GM19463 (cell line): ENCODE measurements around the gene ARL16.

Source experiments
- ATAC-seq: cut with Tn5 transposase; IDR thresholded peaks from one replicate; pipeline ENCODE4 v1.9.1; 2021; ENCODE audit warnings: mild to moderate bottlenecking, moderate library complexity; ENCODE audit not compliant: unreplicated experiment

ARL16 gene

GRCh38 chr17:81713004-81713555, 29.5 kb upstream of the ARL16 start:
- no peak for ATAC-seq

DNA sequence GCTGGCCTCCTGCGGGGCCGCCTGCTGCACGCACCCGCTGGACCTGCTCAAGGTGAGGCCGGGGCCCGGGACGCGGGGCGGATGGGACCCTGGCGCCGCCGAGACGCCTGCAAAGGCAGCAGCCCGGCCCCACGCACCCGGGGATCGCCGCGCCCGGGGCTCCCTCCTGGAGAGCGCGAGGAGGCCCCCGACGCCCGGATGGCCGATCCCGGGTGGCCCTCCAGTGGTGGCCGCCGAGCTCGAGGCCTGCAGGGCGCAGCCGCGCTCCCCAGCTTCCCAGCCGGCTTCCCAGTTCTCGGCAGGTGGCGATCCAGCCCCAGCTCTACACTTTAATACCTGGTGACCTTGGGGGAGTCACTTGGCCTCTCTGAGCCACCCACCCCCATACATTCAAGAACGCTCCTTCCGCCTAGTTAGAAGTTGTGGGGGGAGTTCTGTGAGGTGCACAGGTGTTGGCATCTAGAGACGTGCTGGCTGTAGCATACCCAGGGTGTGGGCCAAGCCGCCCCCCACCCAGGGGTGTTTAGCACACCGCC, 28.9 kb upstream of the ARL16 start:
- ATAC-seq = peak; percentile 7

DNA sequence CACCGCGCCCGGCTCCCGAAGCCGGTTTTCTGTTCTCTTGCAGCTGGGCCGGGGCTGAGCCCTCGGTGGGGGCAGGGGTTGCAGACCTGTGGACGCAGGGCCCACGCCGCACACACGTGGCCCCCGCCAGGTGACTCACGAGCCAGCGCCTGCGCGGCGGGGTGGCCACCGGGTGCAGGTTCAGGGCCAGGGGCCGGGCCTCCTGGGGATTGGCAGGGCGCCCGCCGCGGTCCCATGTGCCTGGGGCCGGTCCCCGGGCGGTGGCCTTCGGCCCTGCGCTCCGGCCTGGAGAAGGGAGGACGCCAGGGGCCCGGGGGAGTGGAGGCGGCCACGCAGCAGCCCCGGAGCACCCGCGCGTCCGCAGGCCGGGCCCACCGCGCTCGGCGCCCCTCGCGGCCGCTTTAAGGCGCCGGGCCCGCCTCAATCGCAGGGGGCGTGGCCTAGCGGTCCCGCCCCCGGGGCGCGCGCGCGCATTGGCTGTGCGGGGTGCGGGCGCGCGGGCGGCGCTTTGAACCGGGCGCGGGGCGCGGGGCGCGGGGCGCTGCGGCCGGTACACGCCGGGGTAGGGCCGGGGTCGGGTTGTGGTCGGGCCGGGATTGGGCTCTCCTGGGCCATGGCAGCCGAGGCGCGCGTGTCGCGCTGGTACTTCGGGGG, 28.3 kb upstream of the ARL16 start, which contains the start of gene SLC25A10:
SLC25A10 (plus strand) TSS at position 471 of the 654 bp plus-strand sequence; CDS start at position 614, 143 bp downstream.
- peak; percentile 72 for ATAC-seq

DNA sequence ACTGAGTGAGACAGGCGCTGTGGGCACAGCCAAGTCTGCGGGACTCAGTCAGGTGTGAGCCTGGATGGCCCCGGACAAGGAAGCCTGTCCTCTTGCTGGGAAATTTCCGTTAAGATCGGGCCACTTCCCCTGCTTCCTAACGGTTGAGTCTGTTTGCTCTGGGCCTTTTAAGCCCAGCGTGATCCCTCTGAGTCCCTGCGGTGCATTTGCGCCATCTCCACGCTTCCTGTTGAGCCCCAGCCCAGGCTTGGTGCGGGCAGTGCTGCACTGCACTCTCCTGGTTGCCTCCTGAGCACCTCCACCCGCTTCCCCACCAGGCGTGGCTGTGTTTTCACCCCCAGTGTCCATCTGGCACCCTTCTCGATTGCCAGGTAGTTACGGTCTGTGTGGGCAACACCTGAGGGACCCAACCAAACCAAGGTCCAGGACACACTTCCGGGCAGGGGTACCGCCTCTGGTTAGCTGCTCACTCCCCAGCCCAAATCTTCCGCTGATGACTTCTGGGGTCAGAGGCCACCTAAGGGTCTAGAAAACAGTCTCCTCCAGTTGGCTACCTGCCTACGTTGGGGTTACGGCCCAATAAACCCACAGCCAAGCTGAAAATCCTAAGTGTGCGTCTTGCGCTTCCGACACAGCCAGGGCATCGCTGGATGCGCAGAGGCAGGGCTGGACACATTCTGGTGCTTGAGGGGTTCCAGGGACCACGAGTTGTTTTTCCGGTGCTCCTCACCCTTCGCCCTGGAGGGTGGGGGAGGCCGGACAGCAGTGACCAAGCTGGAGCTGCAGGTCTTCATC, 27.1 kb upstream of the ARL16 start:
- no peak for ATAC-seq

GRCh38 chr17:81708739-81709185, 25.2 kb upstream of the ARL16 start:
- no peak for ATAC-seq

DNA sequence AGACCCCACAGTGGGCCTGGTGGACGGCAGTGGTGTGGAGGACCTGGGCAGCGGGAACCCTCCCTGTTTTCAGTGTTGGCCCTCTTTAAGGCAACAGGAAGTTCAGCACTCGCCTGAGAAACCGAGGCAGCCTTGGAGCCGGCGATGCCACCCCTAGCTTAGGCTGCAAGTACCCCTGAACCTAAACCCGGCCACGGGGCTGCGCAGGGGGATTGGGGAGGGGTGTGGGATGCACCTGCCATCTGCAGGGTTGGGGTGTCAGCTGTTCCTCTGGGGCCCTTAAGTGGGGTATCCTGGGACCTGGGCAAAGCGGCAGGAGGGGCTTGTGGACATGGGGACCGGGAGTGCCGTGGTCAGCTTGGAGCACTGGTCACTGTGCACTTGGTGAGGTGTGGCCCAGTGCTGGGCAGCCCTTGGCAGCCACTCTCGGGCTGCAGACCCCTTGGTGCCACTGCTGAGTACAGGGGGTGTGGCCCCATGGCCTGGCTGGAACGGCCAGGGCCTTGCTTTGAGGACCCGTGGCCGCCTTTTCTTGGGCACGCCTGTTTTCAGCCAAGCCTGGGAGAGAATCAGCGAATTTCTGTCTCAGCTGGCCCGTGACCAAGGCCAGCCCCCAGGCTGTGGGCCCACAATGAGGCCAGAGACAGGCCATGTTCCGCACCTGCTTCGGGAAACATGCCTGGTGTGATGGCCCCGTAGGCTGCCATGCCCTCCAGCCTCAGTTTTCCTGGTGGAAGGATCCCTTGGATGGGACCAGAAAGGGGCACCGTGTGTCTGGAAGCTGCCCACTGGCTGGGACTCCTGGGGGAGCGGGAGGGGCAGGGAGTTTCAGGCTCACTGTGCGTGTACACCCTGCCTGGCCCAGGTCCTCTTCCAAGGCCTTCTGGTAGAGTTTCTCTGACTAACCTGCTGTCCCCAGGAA, 24.4 kb upstream of the ARL16 start:
- no peak for ATAC-seq

DNA sequence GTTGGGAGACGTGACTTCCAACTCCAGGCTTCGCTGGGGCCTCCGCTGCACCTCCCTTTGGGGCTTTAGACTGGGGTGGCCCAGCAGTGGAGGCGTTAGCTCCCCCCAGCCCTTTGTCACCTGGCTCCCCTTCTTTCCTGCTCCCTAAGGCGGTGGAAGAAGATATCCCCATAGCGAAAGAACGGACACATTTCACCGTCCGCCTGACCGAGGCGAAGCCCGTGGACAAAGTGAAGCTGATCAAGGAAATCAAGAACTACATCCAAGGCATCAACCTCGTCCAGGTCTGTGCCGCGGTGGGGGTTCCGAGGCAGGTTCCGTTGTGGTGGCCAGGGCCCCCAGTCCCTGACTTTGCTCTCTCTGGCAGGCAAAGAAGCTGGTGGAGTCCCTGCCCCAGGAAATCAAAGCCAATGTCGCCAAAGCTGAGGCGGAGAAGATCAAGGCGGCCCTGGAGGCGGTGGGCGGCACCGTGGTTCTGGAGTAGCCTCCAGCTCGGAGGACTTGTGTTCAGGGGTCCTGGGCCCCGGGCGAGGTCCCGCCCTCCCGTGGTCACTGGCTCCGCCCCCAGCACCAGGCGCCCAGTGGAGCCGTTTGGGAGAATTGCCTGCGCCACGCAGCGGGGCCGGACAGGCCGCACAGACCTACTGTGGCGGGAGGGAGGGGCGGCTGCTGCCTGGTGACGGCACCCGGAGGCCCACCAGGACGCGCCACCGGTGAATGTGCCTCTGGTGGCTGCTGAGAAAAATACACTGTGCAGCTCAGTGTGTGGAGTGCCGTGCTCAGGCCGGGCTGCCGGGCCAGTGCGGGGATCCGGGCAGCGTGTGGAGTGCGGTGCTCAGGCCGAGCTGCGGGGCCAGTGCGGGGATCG, 23.4 kb upstream of the ARL16 start:
- no peak for ATAC-seq

GRCh38 chr17:81706232-81706611, 22.6 kb upstream of the ARL16 start:
- no peak for ATAC-seq

DNA sequence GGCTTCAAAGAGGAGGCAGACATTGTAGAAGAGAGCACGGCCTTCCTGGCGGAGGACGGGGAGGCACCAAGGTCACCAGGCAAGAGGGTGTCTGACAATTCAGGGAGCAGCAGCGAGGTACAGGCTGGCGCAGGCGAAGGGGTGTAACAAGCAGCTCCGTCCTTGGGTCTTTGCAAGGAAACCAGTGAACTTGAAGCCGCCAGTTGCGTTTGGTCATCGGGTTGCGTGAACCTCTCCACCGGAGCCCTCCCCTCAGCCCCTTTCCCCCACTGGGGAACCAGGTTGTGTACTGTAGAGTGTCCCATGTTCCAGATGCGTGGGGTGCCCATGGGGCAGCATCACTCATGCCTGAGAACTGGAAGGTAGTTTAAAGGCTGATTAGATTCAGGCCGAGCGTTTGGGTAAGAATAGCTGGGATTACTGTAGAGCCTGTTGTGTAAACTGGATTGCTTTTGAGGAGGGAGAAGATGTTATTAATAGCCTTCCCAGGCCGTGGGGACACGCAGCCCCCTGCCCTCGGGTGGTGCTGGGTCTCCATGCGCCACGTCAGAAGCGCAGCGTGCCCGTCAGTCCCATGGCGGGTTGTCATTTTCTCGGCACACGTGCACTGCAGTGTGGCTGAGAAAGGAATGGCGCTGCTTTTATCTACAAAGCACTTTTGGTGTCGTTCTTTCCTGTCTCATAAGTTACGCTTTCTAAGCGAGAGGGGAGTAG, 22.1 kb upstream of the ARL16 start:
- ATAC-seq = no peak

DNA sequence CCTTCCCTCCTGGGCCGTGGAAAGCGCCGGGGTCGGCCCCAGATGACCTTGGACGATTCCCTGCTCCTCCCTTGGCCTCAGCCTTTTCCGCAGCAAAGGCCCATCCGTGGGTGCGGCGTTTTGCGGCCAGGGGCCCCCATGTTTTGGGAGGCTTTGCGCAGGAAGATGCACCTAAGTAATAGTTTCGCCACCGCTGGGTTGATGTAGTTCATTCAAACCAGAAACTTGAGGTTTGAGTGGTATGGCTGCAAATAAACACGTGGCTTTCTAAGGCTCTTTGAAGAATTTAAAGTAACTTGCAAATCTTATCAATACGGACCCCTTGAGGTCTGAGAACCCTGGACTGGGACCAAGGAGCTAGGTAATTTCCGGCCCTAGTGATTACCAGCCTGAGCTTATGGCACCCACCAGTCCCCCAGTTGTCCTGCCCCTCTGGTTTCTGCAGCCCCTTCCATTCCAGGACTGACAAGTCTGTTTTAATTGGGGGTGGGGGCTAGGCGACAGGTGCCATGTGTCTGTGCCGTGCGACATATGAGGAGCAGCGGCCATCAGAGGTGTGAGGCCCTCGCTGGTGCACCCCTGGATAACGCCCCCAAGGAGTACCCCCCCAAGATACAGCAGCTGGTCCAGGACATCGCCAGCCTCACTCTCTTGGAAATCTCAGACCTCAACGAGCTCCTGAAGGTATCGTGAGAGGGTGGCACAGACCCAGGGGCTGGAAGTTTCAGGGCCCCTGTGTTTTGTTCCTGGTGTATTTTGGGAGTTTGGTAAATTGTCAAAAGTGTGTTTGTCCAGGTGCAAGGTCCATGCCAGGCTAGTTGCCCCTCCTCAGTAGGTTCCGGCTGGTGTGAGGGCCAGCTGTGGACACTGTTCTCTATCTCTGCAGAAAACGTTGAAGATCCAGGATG, 20.4 kb upstream of the ARL16 start:
- ATAC-seq = no peak

GRCh38 chr17:81702934-81703746, 19.5 kb upstream of the ARL16 start, which contains the start of gene MRPL12:
TSS of gene MRPL12 (plus strand) at chr17:81703367. CDS start at chr17:81703502, 135 bp downstream.
- ATAC-seq = peak; percentile 88

- no peak for ATAC-seq
Measured at GRCh38 chr17:81701288-81702071, 17.9 kb upstream of the ARL16 start.

DNA sequence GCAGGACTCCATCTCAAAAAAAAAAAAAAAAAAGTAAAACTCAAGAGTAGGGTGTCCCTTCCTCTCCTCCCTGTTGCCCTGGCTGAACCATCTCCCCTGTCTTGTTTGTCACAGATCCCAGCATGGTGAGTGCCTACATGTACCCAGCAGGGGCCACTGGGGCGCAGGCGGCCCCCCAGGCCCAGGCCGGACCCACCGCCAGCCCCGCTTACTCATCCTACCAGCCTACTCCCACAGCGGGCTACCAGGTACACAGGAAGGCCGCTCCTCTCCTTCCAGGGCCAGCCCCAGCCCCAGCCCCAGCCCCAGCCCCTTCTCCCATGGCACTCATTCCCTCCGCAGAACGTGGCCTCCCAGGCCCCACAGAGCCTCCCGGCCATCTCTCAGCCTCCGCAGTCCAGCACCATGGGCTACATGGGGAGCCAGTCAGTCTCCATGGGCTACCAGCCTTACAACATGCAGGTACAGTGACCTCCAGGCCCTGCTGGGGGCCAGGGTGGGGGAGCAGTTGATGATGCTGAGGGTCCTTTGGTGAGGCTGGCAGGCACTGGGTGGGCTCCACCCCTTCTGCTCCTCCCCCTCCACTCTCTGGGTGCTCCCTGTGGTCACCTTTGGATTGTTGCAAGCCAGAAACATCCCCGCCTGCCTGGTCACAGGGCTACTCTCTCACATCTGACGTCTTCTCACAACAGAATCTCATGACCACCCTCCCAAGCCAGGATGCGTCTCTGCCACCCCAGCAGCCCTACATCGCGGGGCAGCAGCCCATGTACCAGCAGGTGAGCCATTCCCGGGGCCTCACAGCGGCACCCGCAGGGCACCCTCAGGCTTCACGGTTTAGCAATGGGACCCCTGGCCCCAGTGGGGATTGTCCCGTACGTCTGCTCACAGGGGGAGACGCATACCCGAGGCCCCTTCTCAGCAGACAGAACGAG, 17.0 kb upstream of the ARL16 start:
- ATAC-seq = no peak

GRCh38 chr17:81697261-81698044, 13.9 kb upstream of the ARL16 start:
- no peak for ATAC-seq
